Activated T-helper 17 cell treated with anti-CD3 and anti-CD28 coated beads, Interleukin-2, amount 50 U/mL, for 72 hours (primary cell): Measurements from ENCODE around the gene TNP2. TPM values are rescaled to one million over a fixed set of nuclear protein-coding genes. Genes with fewer than 3 reads are reported as not detected.
"Not testable (repeated sequence)": the region's sequence is repeated elsewhere in the genome, so short reads cannot be mapped to it uniquely, and the experiment has no call there.

Experiments used
- ATAC-seq: fragments of 150-1000 bp; cut with Tn5 transposase; replicated peaks from 2 replicates; pipeline ENCODE4 v1.10.0; 2021; ENCODE audit warnings: mild to moderate bottlenecking, moderate library complexity
- H3K27ac Mint-ChIP-seq: one replicate; pipeline ENCODE4 v1.8.0; 2022; ENCODE audit warnings: mixed read lengths
- H3K27me3 Mint-ChIP-seq: one replicate; pipeline ENCODE4 v1.8.0; 2022; ENCODE audit warnings: mixed read lengths
- H3K36me3 Mint-ChIP-seq: one replicate; pipeline ENCODE4 v1.8.0; 2022; ENCODE audit warnings: low read depth, mild to moderate bottlenecking, mixed read lengths
- H3K4me1 Mint-ChIP-seq: one replicate; pipeline ENCODE4 v1.8.0; 2022; ENCODE audit warnings: mixed read lengths
- H3K4me3 Mint-ChIP-seq: one replicate; pipeline ENCODE4 v1.8.0; 2022; ENCODE audit warnings: mild to moderate bottlenecking, mixed read lengths
- H3K9me3 Mint-ChIP-seq: one replicate; pipeline ENCODE4 v1.8.0; 2022; ENCODE audit warnings: mixed read lengths
- total RNA-seq, 2 donors: library from RNA; stranded (reverse); gene quantifications; one replicate each; pipeline ENCODE4 v1.2.3, GENCODE V29; 2022

TNP2 gene
- total RNA-seq, 2 donors from 2014 or later = not detected

GRCh38 chr16:11292076-11292748, 23.1 kb upstream of the TNP2 start:
- H3K4me1 Mint-ChIP-seq = peaks cover 3% of the 10 kb centered on the region
- H3K36me3 Mint-ChIP-seq = no peaks in the 10 kb centered on the region
- no peak overlapping the region for H3K4me3 Mint-ChIP-seq
- peaks cover 11% of the 10 kb centered on the region for H3K27me3 Mint-ChIP-seq
- no peak for ATAC-seq
- no peak overlapping the region for H3K27ac Mint-ChIP-seq
- H3K9me3 Mint-ChIP-seq = no peaks in the 10 kb centered on the region

- no peak overlapping the region for H3K27ac Mint-ChIP-seq
- H3K4me1 Mint-ChIP-seq = no peaks in the 10 kb centered on the region
- H3K9me3 Mint-ChIP-seq = no peaks in the 10 kb centered on the region
- H3K4me3 Mint-ChIP-seq = no peak overlapping the region
- H3K27me3 Mint-ChIP-seq = peaks cover 11% of the 10 kb centered on the region
- no peaks in the 10 kb centered on the region for H3K36me3 Mint-ChIP-seq
- no peak for ATAC-seq
Measured at GRCh38 chr16:11291091-11291703, 22.1 kb upstream of the TNP2 start.

- Mint-ChIP-seq H3K4me1 (peaks cover 7% of the 10 kb centered on the region), H3K36me3 (no peaks in the 10 kb centered on the region), H3K27me3 (peaks cover 11% of the 10 kb centered on the region), H3K4me3 (no peak overlapping the region), H3K9me3 (no peaks in the 10 kb centered on the region), H3K27ac (no peak overlapping the region)
- no peak for ATAC-seq
Measured at GRCh38 chr16:11290102-11290893, 21.2 kb upstream of the TNP2 start.

GRCh38 chr16:11289696-11290095, 20.6 kb upstream of the TNP2 start:
- not testable (repeated sequence) for H3K4me1 Mint-ChIP-seq, H3K36me3 Mint-ChIP-seq, H3K27ac Mint-ChIP-seq, H3K4me3 Mint-ChIP-seq, ATAC-seq, H3K9me3 Mint-ChIP-seq
- peaks cover 11% of the 10 kb centered on the region for H3K27me3 Mint-ChIP-seq

DNA sequence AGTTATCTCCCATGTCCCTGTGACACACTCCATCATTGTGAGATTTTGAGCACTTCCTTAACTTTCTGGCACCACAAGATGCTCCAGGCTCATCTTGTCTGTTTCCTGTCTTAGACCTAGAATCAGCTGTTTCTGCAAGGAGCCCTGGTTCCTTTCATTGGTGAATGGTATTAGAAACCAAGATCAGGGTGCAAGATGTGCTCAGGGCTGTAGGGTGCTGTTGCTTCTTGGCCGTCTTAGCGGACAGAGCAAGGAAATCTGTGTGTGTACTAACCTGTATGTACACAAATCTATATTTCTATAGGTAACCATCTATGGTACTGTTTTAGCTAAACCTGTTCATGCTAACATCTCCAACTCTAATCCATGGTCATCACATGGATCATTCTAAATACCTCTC, 20.1 kb upstream of the TNP2 start:
- Mint-ChIP-seq H3K36me3 (no peaks in the 10 kb centered on the region), H3K27me3 (peaks cover 11% of the 10 kb centered on the region)

DNA sequence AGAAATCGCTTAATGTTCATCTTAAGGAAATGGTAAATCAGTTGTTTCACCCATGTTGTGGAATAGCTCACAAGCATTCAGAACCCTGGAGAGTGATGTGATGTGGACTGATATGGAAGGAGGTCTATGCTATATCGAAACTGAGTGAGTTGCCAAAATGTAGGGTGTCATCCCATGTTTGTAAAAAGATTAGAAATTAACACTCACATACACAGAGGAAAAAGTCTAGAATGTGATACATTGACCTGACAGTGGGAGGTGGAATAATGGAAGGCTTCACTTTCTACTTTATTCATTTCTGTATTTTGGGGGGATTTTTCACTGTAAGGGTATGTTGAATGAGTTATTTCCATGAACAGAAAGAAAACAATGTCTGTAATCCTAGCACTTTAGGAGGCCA, 16.7 kb upstream of the TNP2 start:
- no peaks in the 10 kb centered on the region for H3K9me3 Mint-ChIP-seq
- peak; percentile 56 for ATAC-seq
- H3K27me3 Mint-ChIP-seq = peaks cover 3% of the 10 kb centered on the region
- H3K4me3 Mint-ChIP-seq = peak overlapping the region; percentile 10
- no peak overlapping the region for H3K27ac Mint-ChIP-seq
- H3K4me1 Mint-ChIP-seq = peaks cover 12% of the 10 kb centered on the region
- H3K36me3 Mint-ChIP-seq = no peaks in the 10 kb centered on the region

More for the DNA sequence above, 20.1 kb upstream of the TNP2 start:
- ATAC-seq = no peak
- Mint-ChIP-seq H3K9me3 (no peaks in the 10 kb centered on the region), H3K4me1 (peaks cover 8% of the 10 kb centered on the region), H3K27ac (no peak overlapping the region), H3K4me3 (no peak overlapping the region)

DNA sequence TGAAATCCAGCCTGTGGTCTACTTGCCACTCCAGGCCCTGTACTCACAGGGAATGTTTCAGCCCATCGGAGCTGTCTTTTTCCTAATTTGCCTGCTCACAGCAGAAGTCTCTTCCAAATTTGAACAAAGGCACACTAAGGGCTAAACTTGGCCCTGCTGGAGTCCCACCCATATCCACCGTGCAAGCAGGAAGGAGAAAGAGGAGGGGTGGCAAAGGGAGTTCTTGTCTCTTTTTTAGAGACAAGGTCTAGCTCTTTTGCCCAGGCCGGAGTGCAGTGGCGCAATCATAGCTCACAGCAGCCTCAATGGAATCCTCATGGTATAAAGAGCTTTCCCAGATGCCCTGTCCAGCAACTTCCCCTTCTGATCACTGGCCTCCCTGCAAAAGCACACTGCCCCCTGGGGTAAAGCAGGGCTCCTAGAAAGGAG, 14.7 kb upstream of the TNP2 start:
- H3K4me3 Mint-ChIP-seq = no peak overlapping the region
- no peaks in the 10 kb centered on the region for H3K9me3 Mint-ChIP-seq
- H3K36me3 Mint-ChIP-seq = no peaks in the 10 kb centered on the region
- ATAC-seq = no peak
- H3K4me1 Mint-ChIP-seq = peaks cover 12% of the 10 kb centered on the region
- H3K27me3 Mint-ChIP-seq = no peaks in the 10 kb centered on the region
- H3K27ac Mint-ChIP-seq = no peak overlapping the region

DNA sequence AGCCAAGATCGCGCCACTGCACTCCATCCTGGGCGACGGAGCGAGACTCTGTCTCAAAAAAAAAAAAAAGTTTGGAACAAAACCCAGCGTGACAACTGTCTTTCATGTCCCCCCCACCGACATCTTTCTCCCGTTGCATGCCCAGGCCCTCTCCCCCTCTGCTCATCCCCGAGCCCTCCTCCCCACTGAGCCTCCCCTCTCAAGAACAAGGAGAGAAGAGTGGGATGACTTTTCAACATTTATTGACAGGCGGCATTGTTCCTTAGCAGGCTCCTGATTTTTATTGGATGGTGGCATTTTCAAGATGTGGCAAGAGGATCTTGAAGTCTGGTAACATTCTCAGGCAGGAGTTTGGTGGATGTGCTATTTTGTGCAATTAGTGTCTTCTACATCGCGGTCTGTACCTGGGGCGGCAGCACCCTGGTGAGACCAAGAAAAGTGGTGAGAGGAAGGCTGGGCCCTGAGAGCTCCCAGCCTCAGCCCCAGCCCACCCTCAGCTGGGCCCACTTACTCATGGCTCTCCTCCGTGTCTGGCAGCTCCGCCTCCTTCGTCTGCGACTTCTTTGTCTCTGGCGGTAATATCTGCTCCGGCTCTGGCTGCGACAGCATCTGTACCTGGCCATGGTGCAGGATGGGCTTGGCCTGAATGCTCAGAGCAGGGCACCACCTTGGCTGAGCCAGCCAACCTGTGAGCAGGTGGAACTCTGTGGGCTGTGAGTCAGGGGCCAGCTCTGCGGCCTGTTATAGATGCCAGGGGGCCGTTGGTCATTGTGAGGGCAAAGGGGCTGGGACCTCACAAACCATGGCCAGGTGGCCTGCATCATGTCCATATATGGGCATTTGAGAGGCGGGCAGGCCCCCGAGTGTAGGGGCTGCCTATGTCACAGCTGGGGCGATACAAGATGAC, 11.7 kb upstream of the TNP2 start, which contains the start of gene PRM1:
Gene PRM1, minus strand, starts transcription at position 715 of the 907 bp plus-strand sequence. Its CDS starts 92 bp downstream, at position 623.
- Mint-ChIP-seq H3K4me1 (peaks cover 10% of the 10 kb centered on the region), H3K4me3 (no peak within 1 kb of the TSS), H3K27me3 (no peaks in the 10 kb centered on the region), H3K9me3 (no peaks in the 10 kb centered on the region), H3K36me3 (no peaks in the 10 kb centered on the region), H3K27ac (no peak within 1 kb of the TSS)
- no peak for ATAC-seq

DNA sequence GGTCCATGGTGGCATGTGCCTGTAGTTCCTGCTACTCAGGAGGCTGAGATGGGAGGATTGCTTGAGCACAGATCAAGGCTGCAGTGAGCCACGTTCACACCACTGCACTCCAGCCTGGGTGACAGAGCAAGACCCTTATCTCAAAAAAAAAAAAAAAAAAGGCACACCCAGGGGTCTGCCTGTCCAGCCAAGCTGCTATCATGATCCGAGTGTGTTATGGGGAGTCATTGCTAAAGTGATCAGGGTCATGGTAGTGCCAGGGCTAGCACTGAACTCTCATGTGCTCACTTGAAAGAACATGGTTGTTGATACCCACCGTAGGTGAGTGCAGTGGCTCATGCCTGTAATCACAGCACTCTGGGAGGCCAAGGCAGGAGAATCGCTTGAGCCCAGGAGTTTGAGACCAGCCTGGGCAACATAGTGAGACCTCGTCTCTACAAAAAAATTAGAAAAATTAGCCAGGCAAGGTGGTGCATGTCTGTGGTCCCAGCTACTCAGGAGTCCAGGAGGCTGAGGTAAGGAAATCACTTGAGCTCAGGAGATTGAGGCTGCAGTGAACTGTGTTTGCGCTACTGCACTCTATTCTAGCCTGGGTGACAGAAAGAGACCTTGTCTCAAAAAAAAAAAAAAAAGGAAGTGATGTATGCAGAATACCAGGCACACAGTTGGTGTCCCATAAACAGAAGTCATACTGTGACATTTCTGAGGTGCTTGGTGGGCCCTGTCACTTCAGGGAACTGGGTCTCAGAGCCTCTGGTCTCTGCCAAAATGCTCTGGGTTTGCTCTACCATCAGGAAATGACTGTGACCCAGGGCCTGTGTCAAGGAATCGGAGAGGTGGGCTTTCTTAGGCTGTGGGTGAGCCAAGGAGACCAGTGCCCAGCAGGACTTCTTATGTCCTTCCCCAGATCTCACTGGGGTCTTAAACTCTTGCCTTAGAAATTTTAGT, 9.8 kb upstream of the TNP2 start:
- Mint-ChIP-seq H3K4me1 (peaks cover 4% of the 10 kb centered on the region), H3K27ac (no peak overlapping the region), H3K36me3 (no peaks in the 10 kb centered on the region), H3K27me3 (no peaks in the 10 kb centered on the region), H3K4me3 (no peak overlapping the region), H3K9me3 (no peaks in the 10 kb centered on the region)
- no peak for ATAC-seq

DNA sequence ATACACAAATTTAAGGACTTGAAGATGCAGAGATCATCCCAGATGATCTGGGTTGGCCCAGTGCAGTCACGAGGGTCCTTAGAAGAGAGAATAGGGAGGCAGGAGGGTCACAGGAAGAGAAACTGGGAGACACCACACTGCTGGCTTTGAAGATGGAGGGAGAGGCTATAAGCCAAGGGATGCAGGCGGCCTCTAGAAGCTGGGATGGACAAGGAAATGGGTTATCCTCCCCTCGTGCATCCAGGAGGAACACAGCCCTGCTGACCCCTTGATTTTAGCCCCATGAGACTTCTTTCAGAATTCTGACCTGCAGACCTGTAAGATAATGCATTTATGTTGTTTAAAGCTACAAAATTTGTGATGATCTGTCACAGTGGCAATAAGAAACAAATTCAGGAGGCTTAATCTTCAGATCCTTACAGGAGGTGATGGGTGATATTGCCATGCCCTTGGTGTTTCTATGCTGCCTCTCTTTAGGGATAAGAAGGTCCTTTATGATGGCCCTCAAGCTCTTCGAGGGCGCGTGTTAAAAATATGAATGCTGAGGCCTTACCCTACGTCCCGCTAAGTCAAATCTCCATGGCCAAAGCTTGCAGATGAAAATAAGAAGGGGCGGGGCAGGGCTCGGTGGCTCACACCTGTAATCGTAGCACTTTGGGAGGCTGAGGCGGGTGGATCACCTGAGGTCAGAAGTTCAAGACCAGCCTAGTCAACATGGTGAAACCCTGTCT, 8.6 kb upstream of the TNP2 start:
- Mint-ChIP-seq H3K9me3 (no peaks in the 10 kb centered on the region), H3K4me1 (peaks cover 4% of the 10 kb centered on the region), H3K36me3 (no peaks in the 10 kb centered on the region), H3K4me3 (no peak overlapping the region), H3K27ac (no peak overlapping the region), H3K27me3 (no peaks in the 10 kb centered on the region)
- ATAC-seq = no peak

DNA sequence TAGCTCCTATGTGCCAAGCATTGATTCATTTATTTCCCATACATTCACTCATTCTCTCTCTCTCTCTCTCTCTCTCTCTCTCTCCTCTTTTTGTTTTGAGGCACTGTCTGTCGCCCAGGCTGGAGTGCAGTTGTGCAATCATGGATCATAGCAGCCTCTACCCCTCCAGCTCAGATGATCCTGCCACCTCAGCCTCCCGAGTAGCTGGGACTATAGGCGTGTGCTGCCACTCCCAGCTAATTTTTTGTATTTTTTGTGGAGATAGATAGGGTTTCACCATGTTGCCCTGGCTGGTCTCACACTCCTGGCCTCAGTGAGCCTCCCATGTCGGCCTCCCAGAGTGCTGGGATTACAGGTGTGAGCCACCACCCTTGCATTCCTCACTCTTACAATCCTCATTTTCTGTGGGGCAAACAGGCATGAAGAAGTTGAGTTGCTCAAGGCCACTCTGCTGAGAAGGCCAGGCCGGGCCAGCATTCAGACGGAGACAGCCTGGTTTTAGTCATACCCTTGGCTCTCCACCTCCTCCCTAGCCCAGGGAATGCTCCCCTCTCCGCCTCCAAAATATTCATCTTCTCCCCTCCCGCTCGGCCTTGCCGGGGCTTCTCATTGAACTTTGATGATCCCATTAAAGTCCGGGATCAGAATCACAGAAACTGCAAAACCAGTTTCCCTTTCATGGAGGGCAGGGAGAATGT, 7.9 kb upstream of the TNP2 start:
- no peak overlapping the region for H3K4me3 Mint-ChIP-seq
- H3K9me3 Mint-ChIP-seq = no peaks in the 10 kb centered on the region
- H3K27ac Mint-ChIP-seq = no peak overlapping the region
- no peak for ATAC-seq
- H3K4me1 Mint-ChIP-seq = peaks cover 1% of the 10 kb centered on the region
- no peaks in the 10 kb centered on the region for H3K27me3 Mint-ChIP-seq
- H3K36me3 Mint-ChIP-seq = no peaks in the 10 kb centered on the region

- H3K36me3 Mint-ChIP-seq = no peaks in the 10 kb centered on the region
- no peaks in the 10 kb centered on the region for H3K9me3 Mint-ChIP-seq
- H3K4me1 Mint-ChIP-seq = no peaks in the 10 kb centered on the region
- no peak within 1 kb of the TSS for H3K27ac Mint-ChIP-seq
- H3K27me3 Mint-ChIP-seq = no peaks in the 10 kb centered on the region
- ATAC-seq = no peak
- no peak within 1 kb of the TSS for H3K4me3 Mint-ChIP-seq
Measured at GRCh38 chr16:11276143-11276895, 7.2 kb upstream of the TNP2 start, which contains the start of gene PRM2. TSS of gene PRM2 (minus strand) at chr16:11276480. CDS start at chr16:11276370, 110 bp downstream.
